Adrenal gland (tissue), 12 donors: ENCODE results near the gene TMEM150A. TPM values are rescaled to one million over a fixed set of nuclear protein-coding genes. Genes with fewer than 3 reads are reported as not detected.

Experiments
- DNase-seq, 7 donors: peaks; one replicate each; pipeline ENCODE4 v3.0.0-alpha.2; 2019 to 2020
- H3K27ac ChIP-seq, 5 donors: fragments of 200-600 bp; sonication (generic) in 4 of 5; 1 replicate in 3 of 5; 2 replicates in 2 of 5; pipeline versions ENCODE4 v1.5.1 to v1.8.0; 2016 to 2020; ENCODE audit warnings: mild to moderate bottlenecking in 1 of 5
- H3K27me3 ChIP-seq: fragments of 200-600 bp; 2 replicates; pipeline ENCODE4 v1.8.0; 2021
- H3K36me3 ChIP-seq, 2 donors: fragments of 200-600 bp; replicated peaks in 1 of 2; 1 replicate in 1 of 2; 2 replicates in 1 of 2; pipeline versions ENCODE4 v1.5.1 to v1.8.0; 2018 to 2022
- H3K4me1 ChIP-seq, 2 donors: fragments of 200-600 bp; replicated peaks in 1 of 2; 1 replicate in 1 of 2; 2 replicates in 1 of 2; pipeline versions ENCODE4 v1.5.1 to v1.8.0; 2018 to 2021
- H3K4me3 ChIP-seq, 4 donors: fragments of 200-600 bp; sonication (generic) in 3 of 4; one replicate each; pipeline ENCODE4 v1.5.1; 2016 to 2018
- H3K9me3 ChIP-seq, 3 donors: fragments of 200-600 bp; sonication (generic) in 1 of 3; replicated peaks in 1 of 3; 1 replicate in 2 of 3; 2 replicates in 1 of 3; pipeline versions ENCODE4 v1.5.1 to v1.8.0; 2016 to 2021
- POLR2A ChIP-seq, 2 donors: fragments of 450-650 bp; IDR thresholded peaks; one replicate each; pipeline ENCODE4 v1.6.1; 2017; ENCODE audit warnings: antibody characterized with exemption in 2 of 2, mild to moderate bottlenecking in 2 of 2, moderate library complexity in 1 of 2
- WGBS, 4 donors: extraction: QIAGEN DNeasy Blood & Tissue Kit in 2 of 4; methylation state at CpG; one replicate each; pipeline versions ENCODE4 v1.1.5 to v1.1.7; 2013 to 2017; 5-methylcytosine and 5-hydroxymethylcytosine counted together
- intact Hi-C, 2 donors: fragments of 100-400 bp; cut with DNase I; formaldehyde crosslinking; loops; one replicate each; pipeline versions ENCODE4 v1.14.1 to v1.15.0; 2022 to 2023
- polyA plus RNA-seq, 3 donors: library from polyadenylated mRNA; stranded (reverse); fragments of 200-250 nt in 2 of 3; fragments of 350-450 nt in 1 of 3; fragmentation: Illumina TruSeq in 1 of 3; extraction: RNeasy Lipid Tissue Mini Kit (QIAGEN cat#74804) in 1 of 3; gene quantifications; one replicate each; pipeline ENCODE4 v1.2.3, GENCODE V29; 2013 to 2014
- total RNA-seq, 9 donors: library from RNA; depleted of rRNA in 4 of 9; stranded (reverse); fragments of >200 nt in 4 of 9; fragments of 120-200 nt in 1 of 9; fragmentation: NEBNext Ultra II Directional in 1 of 9; extraction: Animal tissue kit (Norgen Biotek cat#: 25700) in 1 of 9; gene quantifications; one replicate each; pipeline versions ENCODE4 v1.1.0 to v1.2.4, GENCODE V29; 2013 to 2023
- TF ChIP-seq, protein P1 (sequence below), 6 experiments: fragments of 450-650 bp in 4 of 6; fragments of 200-600 bp in 2 of 6; sonication (generic) in 1 of 6; IDR thresholded peaks; 1 replicate in 5 of 6; 2 replicates in 1 of 6; pipeline versions ENCODE4 v1.5.1 to v1.8.0; 2016 to 2021; ENCODE audit warnings: antibody characterized with exemption in 6 of 6, mild to moderate bottlenecking in 2 of 6, moderate library complexity in 1 of 6
- donor health status: healthy with polysubstance abuse.
- donor health status: Bipolar disorder and iron deficiency.
- donor health status: DM: yes; HTN: yes; CAD: no.
- donor health status: DM: no; HTN: no; CAD: no.
- donor health status: DM: no; HTN: no; CAD: no.
- donor health status: DM: yes; HTN: yes; CAD: no.

The TMEM150A gene
- total and polyA plus RNA-seq, 12 donors = 11.6 to 79.1 (median 22.6) TPM

GRCh38 chr2:85646166-85646565, 43.7 kb upstream of the TMEM150A start:
- DNase-seq = no peak
- H3K36me3 ChIP-seq = peaks cover 0 to 96% of the 10 kb centered on the region in 2 donors
- WGBS, 4 donors = 88 to 94% (median 93%) methylated on average over 2 of the region's 2 CpGs

DNA sequence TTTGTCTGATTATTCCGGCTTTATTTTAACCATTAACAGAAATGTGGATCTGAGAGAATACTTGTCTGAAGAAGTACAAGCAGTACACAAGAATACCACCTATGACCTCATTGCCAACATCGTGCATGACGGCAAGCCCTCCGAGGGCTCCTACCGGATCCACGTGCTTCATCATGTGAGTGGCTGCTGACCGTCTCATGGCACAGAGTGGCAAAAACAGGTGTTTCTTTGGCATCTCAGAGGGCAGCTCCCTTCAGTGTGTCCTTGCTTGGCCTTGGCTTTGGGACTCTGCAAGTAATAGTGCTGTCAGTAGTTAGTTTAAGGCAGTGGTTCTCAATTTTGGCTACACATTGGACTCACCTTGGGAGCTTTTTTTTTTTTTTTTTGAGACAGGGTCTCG, 42.4 kb upstream of the TMEM150A start:
- TF ChIP-seq, protein P1, sequence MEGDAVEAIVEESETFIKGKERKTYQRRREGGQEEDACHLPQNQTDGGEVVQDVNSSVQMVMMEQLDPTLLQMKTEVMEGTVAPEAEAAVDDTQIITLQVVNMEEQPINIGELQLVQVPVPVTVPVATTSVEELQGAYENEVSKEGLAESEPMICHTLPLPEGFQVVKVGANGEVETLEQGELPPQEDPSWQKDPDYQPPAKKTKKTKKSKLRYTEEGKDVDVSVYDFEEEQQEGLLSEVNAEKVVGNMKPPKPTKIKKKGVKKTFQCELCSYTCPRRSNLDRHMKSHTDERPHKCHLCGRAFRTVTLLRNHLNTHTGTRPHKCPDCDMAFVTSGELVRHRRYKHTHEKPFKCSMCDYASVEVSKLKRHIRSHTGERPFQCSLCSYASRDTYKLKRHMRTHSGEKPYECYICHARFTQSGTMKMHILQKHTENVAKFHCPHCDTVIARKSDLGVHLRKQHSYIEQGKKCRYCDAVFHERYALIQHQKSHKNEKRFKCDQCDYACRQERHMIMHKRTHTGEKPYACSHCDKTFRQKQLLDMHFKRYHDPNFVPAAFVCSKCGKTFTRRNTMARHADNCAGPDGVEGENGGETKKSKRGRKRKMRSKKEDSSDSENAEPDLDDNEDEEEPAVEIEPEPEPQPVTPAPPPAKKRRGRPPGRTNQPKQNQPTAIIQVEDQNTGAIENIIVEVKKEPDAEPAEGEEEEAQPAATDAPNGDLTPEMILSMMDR (IDR thresholded peaks at IDR 0.05) = no peak
- no peak for TF ChIP-seq POLR2A (IDR thresholded peaks at IDR 0.05)
- Histone ChIP-seq H3K4me1 (no peaks in the 10 kb centered on the region), H3K36me3 (peaks cover 0 to 99% of the 10 kb centered on the region in 2 donors), H3K27me3 (no peaks in the 10 kb centered on the region), H3K9me3 (no peaks in the 10 kb centered on the region), H3K4me3 (no peak overlapping the region), H3K27ac (no peak overlapping the region)
- no peak for DNase-seq
- 90 to 100% (median 95%) methylated on average over 6 to 8 of the region's 8 CpGs for WGBS, 4 donors
- intact Hi-C loops = loop anchor here in 1 of 2 donors (5.0 kb wide), 1 partner anchor 67 kb away; no protein-coding TSS in a partner anchor

More at GRCh38 chr2:85646166-85646565, 43.7 kb upstream of the TMEM150A start:
- Histone ChIP-seq H3K4me1 (no peaks in the 10 kb centered on the region), H3K9me3 (no peaks in the 10 kb centered on the region), H3K27ac (no peak overlapping the region), H3K27me3 (no peaks in the 10 kb centered on the region), H3K4me3 (no peak overlapping the region)
- TF ChIP-seq, protein P1 (IDR thresholded peaks at IDR 0.05) = no peak
- intact Hi-C loops = no loop called here

DNA sequence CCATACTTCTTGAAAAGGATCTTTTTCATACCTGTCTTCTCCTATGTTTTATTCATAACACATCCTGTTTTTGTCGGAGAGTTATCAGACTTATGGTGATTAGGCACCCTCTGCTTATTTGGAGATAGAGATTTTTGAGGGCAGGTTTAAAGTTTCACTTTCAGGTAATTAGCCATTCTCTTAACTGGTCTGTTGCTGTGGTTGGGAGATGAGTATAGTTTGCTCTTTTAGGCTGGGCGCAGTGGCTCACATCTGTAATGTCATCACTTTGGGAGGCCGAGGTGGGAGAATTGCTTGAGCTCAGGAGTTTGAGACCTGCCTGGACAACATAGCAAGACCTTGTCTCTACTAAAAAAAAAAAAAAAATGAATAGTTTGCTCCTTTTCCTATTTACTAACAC, 40.2 kb upstream of the TMEM150A start:
- WGBS, 4 donors = 80 to 95% (median 92%) methylated on average over 3 of the region's 3 CpGs

DNA sequence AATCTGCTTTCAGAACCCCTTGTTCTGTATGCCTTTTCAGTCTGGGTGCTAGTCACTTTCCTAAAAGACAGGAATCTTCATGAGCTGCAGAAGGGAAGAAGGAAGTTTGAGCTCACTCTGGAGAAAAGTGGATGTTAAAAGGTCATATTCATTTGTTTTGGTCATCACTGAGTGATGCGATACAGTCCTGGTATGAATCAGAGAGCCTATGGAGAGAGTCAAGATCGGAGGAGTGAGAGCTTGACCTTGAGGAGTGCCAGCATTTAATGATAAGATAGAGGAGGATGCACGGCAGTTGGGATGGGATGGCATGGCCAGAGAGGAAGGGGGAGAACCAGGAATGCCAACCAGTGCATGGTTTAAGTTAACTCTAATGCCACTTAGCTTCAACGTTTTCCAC, 33.1 kb upstream of the TMEM150A start:
- Histone ChIP-seq H3K4me3 (no peak overlapping the region), H3K9me3 (no peaks in the 10 kb centered on the region), H3K27me3 (no peaks in the 10 kb centered on the region), H3K27ac (peak overlapping the region in 1 of 5 donors; percentile 11), H3K36me3 (peaks cover 0 to 94% of the 10 kb centered on the region in 2 donors), H3K4me1 (peaks cover 0 to 8% of the 10 kb centered on the region in 2 donors)
- TF ChIP-seq, protein P1 (IDR thresholded peaks at IDR 0.05) = no peak
- no peak for TF ChIP-seq POLR2A (IDR thresholded peaks at IDR 0.05)
- DNase-seq = peak in 1 of 7 donors; percentile 34
- WGBS, 4 donors = 40 to 50% (median 45%) methylated on average over 4 of the region's 4 CpGs
- intact Hi-C loops = loop anchor here in 1 of 2 donors (10.0 kb wide), 1 partner anchor 179 kb away; no protein-coding TSS in a partner anchor

More for the DNA sequence above, 40.2 kb upstream of the TMEM150A start:
- no peak overlapping the region for H3K27ac ChIP-seq
- no peak overlapping the region for H3K4me3 ChIP-seq
- no peaks in the 10 kb centered on the region for H3K27me3 ChIP-seq
- intact Hi-C loops = loop anchor here in 1 of 2 donors (5.0 kb wide), 1 partner anchor 70 kb away; no protein-coding TSS in a partner anchor
- TF ChIP-seq, protein P1 (IDR thresholded peaks at IDR 0.05) = no peak
- TF ChIP-seq POLR2A (IDR thresholded peaks at IDR 0.05) = no peak
- no peaks in the 10 kb centered on the region for H3K9me3 ChIP-seq
- DNase-seq = no peak
- H3K4me1 ChIP-seq = no peaks in the 10 kb centered on the region
- H3K36me3 ChIP-seq = peaks cover 0 to 99% of the 10 kb centered on the region in 2 donors
